Activated CD4-positive, alpha-beta T cell treated with anti-CD3 and anti-CD28 coated beads, Interleukin-2, amount 50 U/mL, for 4 hours (primary cell): ENCODE data around the gene CALML5.

Experiments
- DNase-seq, 2 experiments: peaks; one replicate each; pipeline ENCODE4 v3.0.0-alpha.2; 2020

The CALML5 gene

GRCh38 chr10:5532618-5533097 is 33.3 kb upstream of the CALML5 start:
- DNase-seq: no peak

GRCh38 chr10:5532307-5532605 is 32.9 kb upstream of the CALML5 start:
- no peak for DNase-seq

GRCh38 chr10:5531558-5532306 is 32.4 kb upstream of the CALML5 start:
- no peak for DNase-seq

GRCh38 chr10:5530846-5531557 is 31.6 kb upstream of the CALML5 start:
- DNase-seq: no peak

GRCh38 chr10:5530412-5530806 is 31.0 kb upstream of the CALML5 start:
- no peak for DNase-seq

GRCh38 chr10:5529702-5530411 is 30.5 kb upstream of the CALML5 start:
- no peak for DNase-seq

- DNase-seq: no peak
These were observed 29.8 kb upstream of the CALML5 start for GRCh38 chr10:5528989-5529701.

- no peak for DNase-seq
These were observed 28.2 kb upstream of the CALML5 start for GRCh38 chr10:5527332-5528200.

- DNase-seq: no peak
These were observed 27.4 kb upstream of the CALML5 start for GRCh38 chr10:5526691-5527331.

GRCh38 chr10:5525561-5526341 is 26.4 kb upstream of the CALML5 start:
- no peak for DNase-seq

GRCh38 chr10:5524641-5525560 is 25.5 kb upstream of the CALML5 start, which contains the start of gene CALML3:
TSS of gene CALML3 (plus strand) at chr10:5524961. CDS start at chr10:5525086, 125 bp downstream.
- no peak for DNase-seq

- no peak for DNase-seq
These were observed 24.6 kb upstream of the CALML5 start for GRCh38 chr10:5523796-5524574.

GRCh38 chr10:5522913-5523560 is 23.7 kb upstream of the CALML5 start:
- no peak for DNase-seq

GRCh38 chr10:5519054-5519453 is 19.7 kb upstream of the CALML5 start:
- DNase-seq: no peak

- DNase-seq: no peak
These were observed 18.8 kb upstream of the CALML5 start for GRCh38 chr10:5518143-5518542.

- no peak for DNase-seq
These were observed 18.2 kb upstream of the CALML5 start for GRCh38 chr10:5517546-5517945.

GRCh38 chr10:5515948-5516761 is 16.8 kb upstream of the CALML5 start:
- DNase-seq: no peak
